Measurements from ENCODE around the gene ASTL.

DNA sequence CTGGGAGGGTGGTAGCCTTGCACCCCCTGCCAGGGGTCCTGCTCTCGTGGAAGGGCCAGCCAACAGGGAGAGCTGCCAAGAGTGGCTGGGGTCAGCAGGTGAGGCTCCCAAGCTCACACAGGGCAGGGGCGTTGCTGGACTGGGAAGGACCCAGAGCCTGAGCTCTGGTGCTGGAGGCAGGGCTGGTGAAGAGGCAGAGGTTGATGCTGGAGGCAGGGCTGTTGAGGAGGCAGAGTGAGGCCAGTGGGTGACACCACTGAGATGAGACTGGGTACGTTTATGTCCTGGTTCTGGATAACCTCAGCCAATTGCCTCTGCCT is 29.0 kb downstream of the ASTL start:
- TF ChIP-seq, protein P1, sequence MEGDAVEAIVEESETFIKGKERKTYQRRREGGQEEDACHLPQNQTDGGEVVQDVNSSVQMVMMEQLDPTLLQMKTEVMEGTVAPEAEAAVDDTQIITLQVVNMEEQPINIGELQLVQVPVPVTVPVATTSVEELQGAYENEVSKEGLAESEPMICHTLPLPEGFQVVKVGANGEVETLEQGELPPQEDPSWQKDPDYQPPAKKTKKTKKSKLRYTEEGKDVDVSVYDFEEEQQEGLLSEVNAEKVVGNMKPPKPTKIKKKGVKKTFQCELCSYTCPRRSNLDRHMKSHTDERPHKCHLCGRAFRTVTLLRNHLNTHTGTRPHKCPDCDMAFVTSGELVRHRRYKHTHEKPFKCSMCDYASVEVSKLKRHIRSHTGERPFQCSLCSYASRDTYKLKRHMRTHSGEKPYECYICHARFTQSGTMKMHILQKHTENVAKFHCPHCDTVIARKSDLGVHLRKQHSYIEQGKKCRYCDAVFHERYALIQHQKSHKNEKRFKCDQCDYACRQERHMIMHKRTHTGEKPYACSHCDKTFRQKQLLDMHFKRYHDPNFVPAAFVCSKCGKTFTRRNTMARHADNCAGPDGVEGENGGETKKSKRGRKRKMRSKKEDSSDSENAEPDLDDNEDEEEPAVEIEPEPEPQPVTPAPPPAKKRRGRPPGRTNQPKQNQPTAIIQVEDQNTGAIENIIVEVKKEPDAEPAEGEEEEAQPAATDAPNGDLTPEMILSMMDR (conservative IDR thresholded peaks at IDR 0.05; ENCODE audit: low read depth, low read length): no peak
- TF ChIP-seq EZH2 (IDR thresholded peaks at IDR 0.05; ENCODE audit: low read length, unreplicated experiment) (no peak), EZH2phosphoT487 (IDR thresholded peaks at IDR 0.05; ENCODE audit: borderline replicate concordance, low read length) (no peak)

All from PC-3 (cell line).